Brain microvascular endothelial cell (primary cell): Measurements from ENCODE around the gene B3GNT4.
A peak's percentile ranks its signal among the peaks of the same experiment; 100 is the strongest.

Experiments
- DNase-seq: peaks from one replicate; pipeline ENCODE4 v3.0.0-alpha.2; 2020
- H3K27ac ChIP-seq: fragments of 250-450 bp; sonication (Bioruptor Pico); 2 replicates; pipeline ENCODE4 v1.5.1; 2020; ENCODE audit warnings: mild to moderate bottlenecking, moderate library complexity
- H3K27me3 ChIP-seq: fragments of 250-450 bp; sonication (Bioruptor Pico); replicated peaks from 2 replicates; pipeline ENCODE4 v1.5.1; 2020; ENCODE audit warnings: mild to moderate bottlenecking
- H3K36me3 ChIP-seq: fragments of 250-450 bp; sonication (Bioruptor Pico); replicated peaks from 2 replicates; pipeline ENCODE4 v1.5.1; 2020; ENCODE audit warnings: mild to moderate bottlenecking
- H3K4me3 ChIP-seq: 2 replicates; pipeline ENCODE4 v1.5.1; 2011; ENCODE audit warnings: low read depth, mild to moderate bottlenecking, control low read depth, low read length, moderate library complexity
- in situ Hi-C: cut with HindIII; loops from 2 replicates; pipeline ENCODE4 v1.10.0; 2017; ENCODE audit warnings: low sequenced_read_pairs, low pct_ligation_motif_present
- TF ChIP-seq, protein P1 (sequence below): IDR thresholded peaks from 2 replicates; pipeline ENCODE4 v1.5.1; 2011; ENCODE audit warnings: low read depth, mild to moderate bottlenecking, moderate library complexity, low read length, control low read depth, inconsistent platforms; ENCODE audit errors: missing control alignments

The B3GNT4 gene

DNA sequence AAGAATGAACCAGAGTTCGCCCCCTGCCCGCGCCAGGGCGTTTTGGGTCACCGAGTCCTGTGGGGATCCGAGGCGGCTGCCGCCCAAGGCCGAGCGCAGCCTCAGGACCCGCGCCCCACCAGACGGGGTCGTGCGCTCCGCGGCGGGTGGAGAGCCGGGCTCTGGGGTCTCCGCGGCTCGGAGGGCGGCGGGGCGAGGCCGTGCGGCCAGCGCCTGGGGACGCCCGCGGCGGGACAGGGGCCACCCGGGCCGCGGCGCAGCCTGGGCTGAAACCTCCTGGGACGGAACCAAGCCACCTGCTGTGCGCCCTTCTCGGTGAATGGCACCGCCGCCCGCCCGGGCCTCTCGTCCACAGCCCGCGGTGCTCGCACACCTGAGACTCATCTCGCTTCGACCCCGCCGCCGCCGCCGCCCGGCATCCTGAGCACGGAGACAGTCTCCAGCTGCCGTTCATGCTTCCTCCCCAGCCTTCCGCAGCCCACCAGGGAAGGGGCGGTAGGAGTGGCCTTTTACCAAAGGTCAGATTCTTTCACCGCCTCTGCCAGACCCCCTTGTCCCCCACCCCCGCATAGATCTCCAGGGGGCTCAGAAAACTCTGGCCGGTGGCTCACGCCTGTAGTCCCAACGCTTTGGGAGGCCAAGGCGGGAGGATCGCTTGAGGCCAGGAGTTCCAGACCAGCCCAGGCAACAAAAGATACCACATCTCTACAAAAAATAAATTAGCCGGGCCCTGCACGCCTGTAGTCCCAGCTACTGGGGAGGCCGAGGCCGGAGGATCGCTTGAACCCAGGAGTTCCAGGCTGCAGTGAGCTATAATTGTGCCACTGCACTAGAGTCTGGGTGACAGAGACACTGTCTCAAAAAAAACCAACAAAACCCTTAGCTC, 901 bp downstream of the B3GNT4 start:
- peak overlapping the region; percentile 35 for H3K4me3 ChIP-seq
- peaks cover 16% of the 10 kb centered on the region for H3K27me3 ChIP-seq
- DNase-seq: no peak
- peaks cover 14% of the 10 kb centered on the region for H3K36me3 ChIP-seq
- in situ Hi-C loops: no loop called here
- TF ChIP-seq, protein P1, sequence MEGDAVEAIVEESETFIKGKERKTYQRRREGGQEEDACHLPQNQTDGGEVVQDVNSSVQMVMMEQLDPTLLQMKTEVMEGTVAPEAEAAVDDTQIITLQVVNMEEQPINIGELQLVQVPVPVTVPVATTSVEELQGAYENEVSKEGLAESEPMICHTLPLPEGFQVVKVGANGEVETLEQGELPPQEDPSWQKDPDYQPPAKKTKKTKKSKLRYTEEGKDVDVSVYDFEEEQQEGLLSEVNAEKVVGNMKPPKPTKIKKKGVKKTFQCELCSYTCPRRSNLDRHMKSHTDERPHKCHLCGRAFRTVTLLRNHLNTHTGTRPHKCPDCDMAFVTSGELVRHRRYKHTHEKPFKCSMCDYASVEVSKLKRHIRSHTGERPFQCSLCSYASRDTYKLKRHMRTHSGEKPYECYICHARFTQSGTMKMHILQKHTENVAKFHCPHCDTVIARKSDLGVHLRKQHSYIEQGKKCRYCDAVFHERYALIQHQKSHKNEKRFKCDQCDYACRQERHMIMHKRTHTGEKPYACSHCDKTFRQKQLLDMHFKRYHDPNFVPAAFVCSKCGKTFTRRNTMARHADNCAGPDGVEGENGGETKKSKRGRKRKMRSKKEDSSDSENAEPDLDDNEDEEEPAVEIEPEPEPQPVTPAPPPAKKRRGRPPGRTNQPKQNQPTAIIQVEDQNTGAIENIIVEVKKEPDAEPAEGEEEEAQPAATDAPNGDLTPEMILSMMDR: no peak
- no peak overlapping the region for H3K27ac ChIP-seq

DNA sequence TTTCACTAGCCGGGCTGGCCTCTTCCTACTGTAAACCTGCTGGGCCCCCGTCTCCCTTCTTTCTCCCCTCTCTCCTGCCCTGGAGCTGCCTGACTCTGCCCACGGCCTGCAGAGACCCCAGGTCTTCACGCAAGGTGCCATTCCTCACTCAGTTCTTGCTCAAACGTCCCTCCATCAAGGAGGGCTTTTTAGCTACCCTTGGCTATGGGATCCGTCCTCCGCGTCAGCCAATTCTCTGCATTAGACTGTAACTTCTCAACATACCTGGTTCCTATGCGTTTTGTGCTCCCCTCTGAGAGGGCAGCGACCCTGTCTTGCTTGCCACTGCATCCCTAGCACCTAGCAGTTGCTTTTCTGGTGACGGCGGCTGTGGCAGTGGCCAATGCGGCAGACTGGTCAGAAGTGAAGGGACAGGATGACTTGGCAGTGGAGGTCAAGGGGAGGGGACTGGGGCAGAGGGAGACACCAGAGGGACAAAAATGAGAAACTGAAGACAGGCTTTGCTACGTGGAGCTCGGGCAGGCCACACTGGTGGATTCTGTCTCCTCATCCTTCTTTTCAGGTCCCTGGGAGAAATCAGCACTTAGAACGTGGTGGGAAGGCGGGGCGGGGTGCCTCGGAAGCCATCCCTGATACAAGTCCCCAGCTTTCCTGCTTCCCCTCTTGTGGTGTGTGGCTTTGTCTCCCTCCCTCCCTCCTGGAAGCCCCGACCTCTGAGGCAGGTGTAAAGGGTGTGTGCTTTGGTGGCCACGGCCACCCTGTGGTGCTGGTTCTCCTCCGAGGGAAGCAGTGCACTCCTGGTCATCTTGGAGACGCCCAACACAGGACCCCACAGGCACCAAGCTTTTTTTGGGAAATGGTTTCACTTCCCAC, 1.8 kb downstream of the B3GNT4 start:
- H3K27me3 ChIP-seq: peaks cover 16% of the 10 kb centered on the region
- peaks cover 17% of the 10 kb centered on the region for H3K36me3 ChIP-seq
- H3K4me3 ChIP-seq: no peak overlapping the region
- TF ChIP-seq, protein P1: no peak
- in situ Hi-C loops: no loop called here
- DNase-seq: no peak
- H3K27ac ChIP-seq: no peak overlapping the region

DNA sequence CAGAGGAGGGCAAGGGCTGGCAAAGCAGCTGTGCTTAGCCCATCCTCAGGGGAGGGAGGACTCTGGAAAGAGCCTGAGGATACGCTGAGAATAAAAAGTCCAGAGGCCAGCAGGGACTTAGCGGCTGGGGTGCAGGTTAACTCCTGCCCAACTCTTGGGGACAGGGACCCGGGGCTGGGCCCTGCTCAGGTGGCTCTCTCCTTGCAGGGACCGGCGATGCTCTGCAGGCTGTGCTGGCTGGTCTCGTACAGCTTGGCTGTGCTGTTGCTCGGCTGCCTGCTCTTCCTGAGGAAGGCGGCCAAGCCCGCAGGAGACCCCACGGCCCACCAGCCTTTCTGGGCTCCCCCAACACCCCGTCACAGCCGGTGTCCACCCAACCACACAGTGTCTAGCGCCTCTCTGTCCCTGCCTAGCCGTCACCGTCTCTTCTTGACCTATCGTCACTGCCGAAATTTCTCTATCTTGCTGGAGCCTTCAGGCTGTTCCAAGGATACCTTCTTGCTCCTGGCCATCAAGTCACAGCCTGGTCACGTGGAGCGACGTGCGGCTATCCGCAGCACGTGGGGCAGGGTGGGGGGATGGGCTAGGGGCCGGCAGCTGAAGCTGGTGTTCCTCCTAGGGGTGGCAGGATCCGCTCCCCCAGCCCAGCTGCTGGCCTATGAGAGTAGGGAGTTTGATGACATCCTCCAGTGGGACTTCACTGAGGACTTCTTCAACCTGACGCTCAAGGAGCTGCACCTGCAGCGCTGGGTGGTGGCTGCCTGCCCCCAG, 2.8 kb downstream of the B3GNT4 start:
- Histone ChIP-seq H3K4me3 (no peak overlapping the region), H3K27ac (no peak overlapping the region), H3K27me3 (peaks cover 16% of the 10 kb centered on the region), H3K36me3 (peaks cover 20% of the 10 kb centered on the region)
- no peak for DNase-seq
- in situ Hi-C loops: no loop called here
- TF ChIP-seq, protein P1: no peak

DNA sequence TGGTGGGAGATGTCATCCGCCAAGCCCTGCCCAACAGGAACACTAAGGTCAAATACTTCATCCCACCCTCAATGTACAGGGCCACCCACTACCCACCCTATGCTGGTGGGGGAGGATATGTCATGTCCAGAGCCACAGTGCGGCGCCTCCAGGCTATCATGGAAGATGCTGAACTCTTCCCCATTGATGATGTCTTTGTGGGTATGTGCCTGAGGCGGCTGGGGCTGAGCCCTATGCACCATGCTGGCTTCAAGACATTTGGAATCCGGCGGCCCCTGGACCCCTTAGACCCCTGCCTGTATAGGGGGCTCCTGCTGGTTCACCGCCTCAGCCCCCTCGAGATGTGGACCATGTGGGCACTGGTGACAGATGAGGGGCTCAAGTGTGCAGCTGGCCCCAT, 3.5 kb downstream of the B3GNT4 start:
- no peak for DNase-seq
- H3K36me3 ChIP-seq: peaks cover 25% of the 10 kb centered on the region
- TF ChIP-seq, protein P1: no peak
- peaks cover 16% of the 10 kb centered on the region for H3K27me3 ChIP-seq
- no peak overlapping the region for H3K27ac ChIP-seq
- H3K4me3 ChIP-seq: no peak overlapping the region
- in situ Hi-C loops: no loop called here

DNA sequence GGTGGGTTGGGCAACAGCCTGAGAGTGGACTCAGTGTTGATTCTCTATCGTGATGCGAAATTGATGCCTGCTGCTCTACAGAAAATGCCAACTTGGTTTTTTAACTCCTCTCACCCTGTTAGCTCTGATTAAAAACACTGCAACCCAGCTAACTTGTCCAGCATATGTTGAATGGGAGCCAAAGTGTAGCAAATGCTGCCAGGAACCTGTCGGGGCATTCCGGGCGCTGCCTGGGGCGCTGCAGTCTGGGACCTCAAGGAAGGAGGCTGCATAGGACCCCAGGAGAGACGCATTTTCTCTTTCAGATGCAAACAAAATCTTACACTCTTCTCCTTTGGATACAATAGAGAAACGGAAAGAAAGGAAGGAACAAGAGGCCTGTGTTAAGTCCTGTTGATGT, 3.9 kb downstream of the B3GNT4 start:
- DNase-seq: no peak
- TF ChIP-seq, protein P1: no peak
- Histone ChIP-seq H3K27ac (no peak overlapping the region), H3K27me3 (peaks cover 16% of the 10 kb centered on the region), H3K4me3 (no peak overlapping the region), H3K36me3 (peaks cover 28% of the 10 kb centered on the region)
- in situ Hi-C loops: no loop called here
